Measurements from ENCODE around the gene ALK. TPM values are rescaled to one million over a fixed set of nuclear protein-coding genes. Genes with fewer than 3 reads are reported as not detected.

The ALK gene
- polyA plus RNA-seq, 3 donors: not detected

DNA sequence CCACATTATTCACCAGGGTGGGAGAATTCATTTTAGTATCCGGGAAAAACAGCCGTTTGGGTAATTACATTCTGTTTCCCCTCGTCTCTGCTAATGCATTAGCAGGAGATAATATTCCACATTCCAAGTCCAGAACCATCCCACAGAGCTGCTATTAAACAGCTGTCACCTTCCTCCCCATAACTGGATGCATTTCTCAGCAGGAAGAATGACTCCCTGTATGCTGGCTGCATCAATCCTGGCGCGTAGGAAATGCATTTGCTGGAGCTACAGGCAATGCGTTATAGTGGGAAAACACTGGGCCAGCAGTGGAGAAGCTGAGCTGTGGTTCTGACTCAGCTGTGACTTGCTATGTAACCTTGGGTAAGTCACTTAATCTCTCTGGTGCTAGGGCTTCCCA is 560.2 kb downstream of the ALK start:
- H3K9me3 ChIP-seq (replicated peaks in 1 of 2; ENCODE audit: control insufficient read depth in 1 of 2, insufficient read depth in 1 of 2, low read length in 2 of 2): no peaks in the 10 kb centered on the region
- Mint-ChIP-seq H3K4me3 (no peak overlapping the region), H3K9me3 (peaks cover 0 to 6% (median 0%) of the 10 kb centered on the region in 7 donors), H3K36me3 (no peaks in the 10 kb centered on the region), H3K27ac (no peak overlapping the region), H3K4me1 (no peaks in the 10 kb centered on the region), H3K27me3 (ENCODE audit: low read depth in 3 of 3) (peaks cover 0 to 5% (median 4%) of the 10 kb centered on the region in 3 donors)
- 100% methylated on average over 5 of the region's 6 CpGs for WGBS (ENCODE audit: insufficient coverage)
- no peak for DNase-seq
- H3K79me2 ChIP-seq (ENCODE audit: insufficient read depth, low read length): no peaks in the 10 kb centered on the region
- H2AFZ ChIP-seq (ENCODE audit: insufficient read depth, low read depth, low read length, poor library complexity, severe bottlenecking): no peak overlapping the region
- no peaks in the 10 kb centered on the region for H3K36me3 ChIP-seq (replicated peaks in 1 of 2; ENCODE audit: control insufficient read depth in 1 of 2, insufficient read depth in 2 of 2, low read length in 2 of 2)
- H3K4me3 ChIP-seq (replicated peaks in 1 of 3; ENCODE audit: low read depth in 2 of 3, low read length in 3 of 3): no peak overlapping the region
- no peak overlapping the region for H3K27ac ChIP-seq (ENCODE audit: low read depth in 1 of 2, low read length in 2 of 2)
- H3K9ac ChIP-seq (ENCODE audit: insufficient read depth, low read length, poor library complexity, severe bottlenecking): no peak overlapping the region
- no peaks in the 10 kb centered on the region for H3K27me3 ChIP-seq (ENCODE audit: control insufficient read depth in 2 of 2, insufficient read depth in 2 of 2, low read length in 2 of 2)
- TF ChIP-seq, protein P1, sequence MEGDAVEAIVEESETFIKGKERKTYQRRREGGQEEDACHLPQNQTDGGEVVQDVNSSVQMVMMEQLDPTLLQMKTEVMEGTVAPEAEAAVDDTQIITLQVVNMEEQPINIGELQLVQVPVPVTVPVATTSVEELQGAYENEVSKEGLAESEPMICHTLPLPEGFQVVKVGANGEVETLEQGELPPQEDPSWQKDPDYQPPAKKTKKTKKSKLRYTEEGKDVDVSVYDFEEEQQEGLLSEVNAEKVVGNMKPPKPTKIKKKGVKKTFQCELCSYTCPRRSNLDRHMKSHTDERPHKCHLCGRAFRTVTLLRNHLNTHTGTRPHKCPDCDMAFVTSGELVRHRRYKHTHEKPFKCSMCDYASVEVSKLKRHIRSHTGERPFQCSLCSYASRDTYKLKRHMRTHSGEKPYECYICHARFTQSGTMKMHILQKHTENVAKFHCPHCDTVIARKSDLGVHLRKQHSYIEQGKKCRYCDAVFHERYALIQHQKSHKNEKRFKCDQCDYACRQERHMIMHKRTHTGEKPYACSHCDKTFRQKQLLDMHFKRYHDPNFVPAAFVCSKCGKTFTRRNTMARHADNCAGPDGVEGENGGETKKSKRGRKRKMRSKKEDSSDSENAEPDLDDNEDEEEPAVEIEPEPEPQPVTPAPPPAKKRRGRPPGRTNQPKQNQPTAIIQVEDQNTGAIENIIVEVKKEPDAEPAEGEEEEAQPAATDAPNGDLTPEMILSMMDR (IDR thresholded peaks at IDR 0.05): no peak
- intact Hi-C loops (cut with micrococcal nuclease): no loop called here
- no peaks in the 10 kb centered on the region for H4K20me1 ChIP-seq (ENCODE audit: insufficient read depth, low read length)
- H3K4me2 ChIP-seq (replicated peaks; ENCODE audit: extremely low read depth, low read length, poor library complexity, severe bottlenecking): no peak overlapping the region
- no peaks in the 10 kb centered on the region for H3K4me1 ChIP-seq (ENCODE audit: control insufficient read depth in 1 of 2, insufficient read depth in 2 of 2, low read length in 2 of 2)

DNA sequence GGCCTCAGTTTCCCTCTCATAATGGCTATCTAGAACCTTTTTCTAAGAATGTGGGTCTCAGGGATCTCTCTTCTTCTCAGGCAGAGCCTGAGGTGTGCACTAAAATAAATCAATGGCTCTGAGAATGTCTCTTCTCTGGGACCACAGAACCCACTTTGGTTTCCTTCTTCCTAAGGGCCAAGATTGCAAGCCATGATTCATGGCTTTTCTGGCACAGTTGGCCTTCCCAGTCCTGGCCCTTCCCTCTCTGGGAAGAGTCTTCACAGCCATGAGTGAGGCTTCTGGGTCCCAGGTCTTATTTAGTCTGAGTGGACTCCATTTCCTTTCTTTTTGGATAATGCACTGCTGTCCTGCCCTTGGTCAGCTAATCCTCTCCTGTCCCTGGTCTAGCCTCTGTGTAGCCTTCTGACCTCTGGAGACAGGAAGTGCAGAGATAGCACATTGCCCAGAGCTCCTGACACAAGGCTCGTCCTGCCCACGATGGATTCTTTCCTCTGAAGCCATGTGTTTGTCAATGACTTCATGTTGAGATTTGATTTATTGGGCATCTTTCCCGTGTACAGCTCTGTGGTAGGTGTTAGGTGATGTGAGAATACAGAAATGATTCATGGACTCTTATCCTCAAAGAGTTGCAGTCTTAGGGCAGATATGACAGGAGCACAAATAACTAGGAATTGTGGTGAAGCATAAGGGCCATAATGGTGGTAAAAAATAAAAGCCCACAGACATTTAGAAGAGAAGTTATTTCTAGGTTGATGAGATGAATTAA is 561.2 kb downstream of the ALK start:
- TF ChIP-seq, protein P1 (IDR thresholded peaks at IDR 0.05): no peak
- Mint-ChIP-seq H3K27ac (no peak overlapping the region), H3K9me3 (peaks cover 0 to 3% (median 0%) of the 10 kb centered on the region in 7 donors), H3K27me3 (ENCODE audit: low read depth in 3 of 3) (peaks cover 0 to 6% (median 4%) of the 10 kb centered on the region in 3 donors), H3K4me3 (no peak overlapping the region), H3K36me3 (no peaks in the 10 kb centered on the region), H3K4me1 (no peaks in the 10 kb centered on the region)
- Histone ChIP-seq H2AFZ (ENCODE audit: insufficient read depth, low read depth, low read length, poor library complexity, severe bottlenecking) (no peak overlapping the region), H3K27ac (ENCODE audit: low read depth in 1 of 2, low read length in 2 of 2) (no peak overlapping the region), H3K9ac (ENCODE audit: insufficient read depth, low read length, poor library complexity, severe bottlenecking) (no peak overlapping the region), H3K9me3 (replicated peaks in 1 of 2; ENCODE audit: control insufficient read depth in 1 of 2, insufficient read depth in 1 of 2, low read length in 2 of 2) (no peaks in the 10 kb centered on the region), H3K79me2 (ENCODE audit: insufficient read depth, low read length) (no peaks in the 10 kb centered on the region), H3K4me1 (ENCODE audit: control insufficient read depth in 1 of 2, insufficient read depth in 2 of 2, low read length in 2 of 2) (no peaks in the 10 kb centered on the region), H3K4me3 (replicated peaks in 1 of 3; ENCODE audit: low read depth in 2 of 3, low read length in 3 of 3) (no peak overlapping the region), H3K4me2 (replicated peaks; ENCODE audit: extremely low read depth, low read length, poor library complexity, severe bottlenecking) (no peak overlapping the region), H3K36me3 (replicated peaks in 1 of 2; ENCODE audit: control insufficient read depth in 1 of 2, insufficient read depth in 2 of 2, low read length in 2 of 2) (no peaks in the 10 kb centered on the region), H4K20me1 (ENCODE audit: insufficient read depth, low read length) (no peaks in the 10 kb centered on the region), H3K27me3 (ENCODE audit: control insufficient read depth in 2 of 2, insufficient read depth in 2 of 2, low read length in 2 of 2) (no peaks in the 10 kb centered on the region)
- intact Hi-C loops (cut with micrococcal nuclease): no loop called here
- no peak for DNase-seq
- WGBS (ENCODE audit: insufficient coverage): 9% methylated on average over 3 of the region's 3 CpGs

Measured in CD14-positive monocyte (primary cell).